Stomach (tissue), 9 donors: ENCODE measurements around the gene SGMS1. TPM values are rescaled to one million over a fixed set of nuclear protein-coding genes. Genes with fewer than 3 reads are reported as not detected.

Source experiments
- DNase-seq, 2 donors: peaks; one replicate each; pipeline versions ENCODE4 v3.0.0 to v3.0.0-alpha.2; 2013 to 2019
- H3K27ac ChIP-seq, 5 donors: fragments of 200-600 bp in 4 of 5; sonication (generic) in 4 of 5; one replicate each; pipeline ENCODE4 v1.5.1; 2013 to 2019; ENCODE audit warnings: mild to moderate bottlenecking in 1 of 5, moderate library complexity in 1 of 5
- H3K27me3 ChIP-seq, 3 donors: fragments of 200-600 bp; sonication (generic); one replicate each; pipeline ENCODE4 v1.5.1; 2017 to 2019; ENCODE audit warnings: mixed run types in 1 of 3
- H3K36me3 ChIP-seq, 4 donors: fragments of 200-600 bp; sonication (generic); 1 replicate in 3 of 4; 2 replicates in 1 of 4; pipeline ENCODE4 v1.5.1; 2016 to 2019
- H3K4me1 ChIP-seq, 4 donors: fragments of 200-600 bp; sonication (generic); one replicate each; pipeline ENCODE4 v1.5.1; 2016 to 2019
- H3K4me3 ChIP-seq, 4 donors: fragments of 200-600 bp; sonication (generic) in 3 of 4; one replicate each; pipeline ENCODE4 v1.5.1; 2016 to 2019; ENCODE audit warnings: mild to moderate bottlenecking in 1 of 4
- H3K9me3 ChIP-seq, 4 donors: fragments of 200-600 bp; sonication (generic); one replicate each; pipeline ENCODE4 v1.5.1; 2016 to 2019
- EP300 ChIP-seq: sonication (generic); formaldehyde crosslinking; IDR thresholded peaks from one replicate; pipeline ENCODE4 v1.6.1; 2017; ENCODE audit warnings: antibody characterized with exemption
- POLR2A ChIP-seq, 4 donors: fragments of 450-650 bp; IDR thresholded peaks; one replicate each; pipeline ENCODE4 v1.6.1; 2016; ENCODE audit warnings: antibody characterized with exemption in 4 of 4, control low read depth in 2 of 4, mild to moderate bottlenecking in 1 of 4, moderate library complexity in 1 of 4
- POLR2AphosphoS5 ChIP-seq, 3 donors: sonication (generic); formaldehyde crosslinking; IDR thresholded peaks; one replicate each; pipeline ENCODE4 v1.6.1; 2016; ENCODE audit warnings: antibody characterized with exemption in 3 of 3
- WGBS, 5 donors: extraction: QIAGEN DNeasy Blood & Tissue Kit in 3 of 5; methylation state at CpG; one replicate each; pipeline versions ENCODE4 v1.1.5 to v1.1.7; 2013 to 2018; 5-methylcytosine and 5-hydroxymethylcytosine counted together
- intact Hi-C: fragments of 100-400 bp; cut with DNase I; formaldehyde crosslinking; loops from one replicate; pipeline ENCODE4 v1.15.1; 2023; ENCODE audit warnings: low total_unique reads
- polyA plus RNA-seq, 3 donors: library from polyadenylated mRNA; stranded (reverse); fragments of 200-250 nt; gene quantifications; one replicate each; pipeline ENCODE4 v1.2.3, GENCODE V29; 2013
- total RNA-seq, 5 donors: library from RNA; depleted of rRNA; stranded (reverse); fragments of >200 nt; gene quantifications; one replicate each; pipeline versions ENCODE4 v1.1.0 to v1.2.3, GENCODE V29; 2014 to 2016
- TF ChIP-seq, protein P1 (sequence below), 7 experiments: fragments of 450-650 bp in 4 of 7; fragments of 200-600 bp in 3 of 7; sonication (generic) in 3 of 7; IDR thresholded peaks; one replicate each; pipeline ENCODE4 v1.5.1; 2016 to 2019; ENCODE audit warnings: antibody characterized with exemption in 7 of 7, control low read depth in 2 of 7, mild to moderate bottlenecking in 1 of 7
- donor health status: healthy with polysubstance abuse.
- donor health status: Bipolar disorder and iron deficiency.
- donor health status: healthy.

Gene SGMS1
- total and polyA plus RNA-seq, 8 donors: 6.2 to 229 (median 49.6) TPM

- no peaks in the 10 kb centered on the region for H3K36me3 ChIP-seq
- no peaks in the 10 kb centered on the region for H3K9me3 ChIP-seq
- TF ChIP-seq POLR2AphosphoS5 (IDR thresholded peaks at IDR 0.05) (no peak), POLR2A (IDR thresholded peaks at IDR 0.05) (no peak), EP300 (no peak)
- TF ChIP-seq, protein P1, sequence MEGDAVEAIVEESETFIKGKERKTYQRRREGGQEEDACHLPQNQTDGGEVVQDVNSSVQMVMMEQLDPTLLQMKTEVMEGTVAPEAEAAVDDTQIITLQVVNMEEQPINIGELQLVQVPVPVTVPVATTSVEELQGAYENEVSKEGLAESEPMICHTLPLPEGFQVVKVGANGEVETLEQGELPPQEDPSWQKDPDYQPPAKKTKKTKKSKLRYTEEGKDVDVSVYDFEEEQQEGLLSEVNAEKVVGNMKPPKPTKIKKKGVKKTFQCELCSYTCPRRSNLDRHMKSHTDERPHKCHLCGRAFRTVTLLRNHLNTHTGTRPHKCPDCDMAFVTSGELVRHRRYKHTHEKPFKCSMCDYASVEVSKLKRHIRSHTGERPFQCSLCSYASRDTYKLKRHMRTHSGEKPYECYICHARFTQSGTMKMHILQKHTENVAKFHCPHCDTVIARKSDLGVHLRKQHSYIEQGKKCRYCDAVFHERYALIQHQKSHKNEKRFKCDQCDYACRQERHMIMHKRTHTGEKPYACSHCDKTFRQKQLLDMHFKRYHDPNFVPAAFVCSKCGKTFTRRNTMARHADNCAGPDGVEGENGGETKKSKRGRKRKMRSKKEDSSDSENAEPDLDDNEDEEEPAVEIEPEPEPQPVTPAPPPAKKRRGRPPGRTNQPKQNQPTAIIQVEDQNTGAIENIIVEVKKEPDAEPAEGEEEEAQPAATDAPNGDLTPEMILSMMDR (IDR thresholded peaks at IDR 0.05): no peak
- DNase-seq: no peak
- WGBS, 5 donors: 77 to 83% (median 78%) methylated on average over 2 of the region's 2 CpGs
- H3K4me1 ChIP-seq: no peaks in the 10 kb centered on the region
- H3K27ac ChIP-seq: no peak overlapping the region
- intact Hi-C loops: no loop called here
- H3K27me3 ChIP-seq: no peaks in the 10 kb centered on the region
- H3K4me3 ChIP-seq: no peak overlapping the region
These were observed 184.6 kb downstream of the SGMS1 start for GRCh38 chr10:50439187-50439586.

DNA sequence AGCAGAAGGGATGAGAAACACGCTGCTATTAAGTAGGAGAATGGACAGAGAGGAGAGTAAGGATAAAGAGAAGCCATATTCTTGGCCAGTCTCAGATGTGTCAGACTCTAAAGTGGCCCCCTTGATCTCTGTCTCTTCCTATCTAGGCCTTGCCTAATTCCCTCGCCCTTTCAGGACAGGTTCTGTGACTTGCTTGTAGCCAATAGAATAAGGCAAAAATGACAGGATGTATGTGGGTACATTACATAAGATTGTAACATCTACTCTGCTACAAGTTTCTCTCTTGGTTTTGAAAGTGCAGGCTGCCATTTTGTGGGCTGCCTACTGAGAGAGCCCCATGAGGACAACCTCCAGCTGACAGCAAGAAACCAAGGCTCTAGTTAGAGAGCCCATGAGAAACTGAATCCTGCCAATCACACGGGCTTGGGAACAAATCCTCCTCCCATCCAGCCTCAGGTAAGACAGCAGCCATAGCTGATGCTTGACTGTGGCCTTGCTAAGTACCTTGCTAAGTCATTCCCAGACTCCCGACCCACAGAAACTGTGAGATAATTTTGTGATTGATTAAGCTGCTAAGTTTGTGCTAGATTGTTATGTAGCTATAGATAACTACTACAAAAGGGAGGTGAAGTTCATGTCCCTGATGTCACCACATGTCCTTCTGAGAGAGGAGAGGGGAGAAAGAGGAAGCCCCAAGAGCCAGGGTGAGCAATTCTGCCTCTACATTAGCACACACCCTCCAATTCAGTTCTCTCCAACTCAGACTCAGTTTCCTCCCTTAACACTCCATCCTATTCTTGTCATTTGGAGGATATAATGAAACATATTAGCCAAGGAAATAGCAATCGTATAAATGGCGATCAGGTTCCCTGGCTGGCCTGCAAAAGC lies 185.5 kb downstream of the SGMS1 start:
- H3K9me3 ChIP-seq: no peaks in the 10 kb centered on the region
- no peaks in the 10 kb centered on the region for H3K4me1 ChIP-seq
- WGBS, 5 donors: 84 to 94% (median 92%) methylated on average over 6 of the region's 6 CpGs
- no peaks in the 10 kb centered on the region for H3K27me3 ChIP-seq
- intact Hi-C loops: no loop called here
- no peak for DNase-seq
- H3K36me3 ChIP-seq: no peaks in the 10 kb centered on the region
- no peak overlapping the region for H3K4me3 ChIP-seq
- no peak overlapping the region for H3K27ac ChIP-seq
- TF ChIP-seq, protein P1 (IDR thresholded peaks at IDR 0.05): no peak
- TF ChIP-seq POLR2A (IDR thresholded peaks at IDR 0.05) (no peak), POLR2AphosphoS5 (IDR thresholded peaks at IDR 0.05) (no peak), EP300 (no peak)

DNA sequence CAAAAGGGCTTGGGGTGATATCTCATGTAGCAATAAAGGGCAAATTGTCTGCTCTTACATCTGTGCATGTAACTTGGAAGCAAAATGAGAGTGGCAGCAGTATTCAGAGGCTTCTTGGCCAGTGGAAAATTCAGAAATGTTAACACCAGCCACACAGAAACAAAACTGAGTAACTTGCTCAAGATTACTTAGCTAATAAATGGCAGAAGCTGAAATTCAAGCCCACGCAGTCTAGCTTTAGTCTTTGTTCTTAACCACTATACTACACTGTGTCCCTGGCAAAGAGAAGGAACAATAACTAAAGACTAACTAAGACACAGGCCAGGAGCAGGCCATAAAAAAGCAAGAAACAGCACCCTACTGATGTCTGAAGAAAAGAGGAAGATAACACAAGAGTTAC lies 186.5 kb downstream of the SGMS1 start:
- intact Hi-C loops: no loop called here
- Histone ChIP-seq H3K27me3 (no peaks in the 10 kb centered on the region), H3K4me1 (peaks cover 0 to 6% (median 4%) of the 10 kb centered on the region in 4 donors), H3K4me3 (no peak overlapping the region), H3K36me3 (no peaks in the 10 kb centered on the region), H3K27ac (no peak overlapping the region), H3K9me3 (no peaks in the 10 kb centered on the region)
- 86 to 100% (median 93%) methylated on average over 1 of the region's 1 CpG for WGBS, 5 donors
- TF ChIP-seq EP300 (no peak), POLR2AphosphoS5 (IDR thresholded peaks at IDR 0.05) (no peak), POLR2A (IDR thresholded peaks at IDR 0.05) (no peak)
- TF ChIP-seq, protein P1 (IDR thresholded peaks at IDR 0.05): no peak
- DNase-seq: no peak

DNA sequence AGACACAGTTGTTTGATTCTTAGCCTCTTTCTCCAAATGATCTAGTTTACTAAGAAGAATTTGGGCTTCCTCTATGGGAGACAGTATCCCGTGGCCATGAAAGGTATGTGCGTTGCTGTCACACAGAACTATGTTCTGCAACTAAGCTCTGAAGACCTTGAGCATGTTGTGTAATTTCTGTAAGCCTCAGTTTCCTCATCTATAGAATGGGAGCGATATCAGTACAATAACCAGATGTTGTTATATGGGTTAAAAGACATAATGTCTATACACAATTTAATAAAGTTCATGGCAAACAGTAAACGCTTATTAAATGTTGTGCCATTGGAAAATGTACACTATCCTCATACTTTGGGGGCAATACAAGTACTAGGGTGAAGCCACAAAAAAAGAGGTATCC lies 187.0 kb downstream of the SGMS1 start:
- Histone ChIP-seq H3K27ac (no peak overlapping the region), H3K9me3 (no peaks in the 10 kb centered on the region), H3K4me1 (peaks cover 0 to 10% (median 8%) of the 10 kb centered on the region in 4 donors), H3K27me3 (no peaks in the 10 kb centered on the region), H3K36me3 (no peaks in the 10 kb centered on the region), H3K4me3 (no peak overlapping the region)
- no peak for DNase-seq
- intact Hi-C loops: no loop called here
- TF ChIP-seq, protein P1 (IDR thresholded peaks at IDR 0.05): no peak
- TF ChIP-seq POLR2A (IDR thresholded peaks at IDR 0.05) (no peak), POLR2AphosphoS5 (IDR thresholded peaks at IDR 0.05) (no peak), EP300 (no peak)
- 92 to 97% (median 96%) methylated on average over 4 of the region's 4 CpGs for WGBS, 5 donors
